NB4 (cell line): Measurements from ENCODE around the gene AMIGO1.

ENCODE experiments used
- CTCF ChIP-seq: IDR thresholded peaks from one replicate; pipeline ENCODE4 v1.5.1; 2012; ENCODE audit warnings: low read depth, low read length
- MYC ChIP-seq: IDR thresholded peaks from 2 replicates; pipeline ENCODE4 v1.6.1; 2011; ENCODE audit warnings: low read depth, low read length
- POLR2A ChIP-seq: IDR thresholded peaks from 2 replicates; pipeline ENCODE4 v1.6.1; 2011; ENCODE audit warnings: mild to moderate bottlenecking; ENCODE audit not compliant: insufficient read length; ENCODE audit errors: extremely low read depth

GRCh38 chr1:109531826-109532364, 22.4 kb upstream of the AMIGO1 start:
- TF ChIP-seq CTCF = no peak
- no peak for TF ChIP-seq POLR2A
- no peak for TF ChIP-seq MYC
